ENCODE results near the gene RLN3.
"Not testable (repeated sequence)": the region's sequence is repeated elsewhere in the genome, so short reads cannot be mapped to it uniquely, and the experiment has no call there.

Gene RLN3

GRCh38 chr19:13995017-13995728, 32.8 kb upstream of the RLN3 start:
- no peak for DNase-seq (ENCODE audit: low read depth in 2 of 2, low spot score in 1 of 2)

GRCh38 chr19:13995878-13996765, 31.8 kb upstream of the RLN3 start:
- no peak for DNase-seq (ENCODE audit: low read depth in 2 of 2, low spot score in 1 of 2)

GRCh38 chr19:13996928-13997630, 30.9 kb upstream of the RLN3 start:
- DNase-seq (ENCODE audit: low read depth in 2 of 2, low spot score in 1 of 2): no peak

- DNase-seq (ENCODE audit: low read depth in 2 of 2, low spot score in 1 of 2): no peak
Observed at GRCh38 chr19:13997631-13997962, 30.4 kb upstream of the RLN3 start.

- no peak for DNase-seq (ENCODE audit: low read depth in 2 of 2, low spot score in 1 of 2)
Observed at GRCh38 chr19:13998426-13998825, 29.5 kb upstream of the RLN3 start.

- no peak for DNase-seq (ENCODE audit: low read depth in 2 of 2, low spot score in 1 of 2)
Observed at GRCh38 chr19:13999085-13999484, 28.9 kb upstream of the RLN3 start.

- no peak for DNase-seq (ENCODE audit: low read depth in 2 of 2, low spot score in 1 of 2)
Observed at GRCh38 chr19:14000691-14001375, 27.1 kb upstream of the RLN3 start.

GRCh38 chr19:14002571-14003250, 25.2 kb upstream of the RLN3 start:
- no peak for DNase-seq (ENCODE audit: low read depth in 2 of 2, low spot score in 1 of 2)

GRCh38 chr19:14003251-14004055, 24.5 kb upstream of the RLN3 start:
- DNase-seq (ENCODE audit: low read depth in 2 of 2, low spot score in 1 of 2): no peak

- DNase-seq (ENCODE audit: low read depth in 2 of 2, low spot score in 1 of 2): no peak
Observed at GRCh38 chr19:14004619-14005348, 23.2 kb upstream of the RLN3 start.

- DNase-seq (ENCODE audit: low read depth in 2 of 2, low spot score in 1 of 2): peak; percentile 83 to 86
Observed at GRCh38 chr19:14005349-14006084, 22.4 kb upstream of the RLN3 start.

- peak; percentile 99 to 100 for DNase-seq (ENCODE audit: low read depth in 2 of 2, low spot score in 1 of 2)
Observed at GRCh38 chr19:14006085-14006765, 21.7 kb upstream of the RLN3 start, which contains the start of gene RFX1. Gene RFX1 (minus strand): TSS chr19:14006320. CDS start chr19:13993843, 12,477 bp downstream.

GRCh38 chr19:14006766-14007562, 21.0 kb upstream of the RLN3 start:
- DNase-seq (ENCODE audit: low read depth in 2 of 2, low spot score in 1 of 2): no peak

GRCh38 chr19:14012378-14012915, 15.5 kb upstream of the RLN3 start:
- DNase-seq (ENCODE audit: low read depth in 2 of 2, low spot score in 1 of 2): no peak

- DNase-seq (ENCODE audit: low read depth in 2 of 2, low spot score in 1 of 2): no peak
Observed at GRCh38 chr19:14015524-14016035, 12.4 kb upstream of the RLN3 start.

GRCh38 chr19:14019100-14019499, 8.8 kb upstream of the RLN3 start:
- DNase-seq (ENCODE audit: low read depth in 2 of 2, low spot score in 1 of 2): no peak

GRCh38 chr19:14019739-14020138, 8.2 kb upstream of the RLN3 start:
- DNase-seq (ENCODE audit: low read depth in 2 of 2, low spot score in 1 of 2): not testable (repeated sequence)

Measured in stimulated activated CD8-positive, alpha-beta memory T cell treated with anti-CD3 and anti-CD28 coated beads, Interleukin-4, amount 100 ng/mL, for 4 hours (primary cell).